ENCODE measurements around the gene FHIT.

The FHIT gene

GRCh38 chr3:60912876-60913275 is 338.4 kb downstream of the FHIT start:
- TF ChIP-seq POLR2AphosphoS5 (IDR thresholded peaks at IDR 0.05; ENCODE audit: low read depth, low read length) (no peak), TAF1 (IDR thresholded peaks at IDR 0.05; ENCODE audit: borderline replicate concordance, insufficient read depth, low read length) (no peak), SIN3A (IDR thresholded peaks at IDR 0.05; ENCODE audit: borderline replicate concordance, insufficient read depth, low read length) (no peak), FOXP2 (optimal IDR thresholded peaks at IDR 0.05; ENCODE audit: borderline replicate concordance, extremely low read depth, extremely low read length, insufficient read depth) (no peak), REST (IDR thresholded peaks at IDR 0.05; ENCODE audit: insufficient read depth in 1 of 2, low read depth in 2 of 2, low read length in 2 of 2) (no peak)

- TF ChIP-seq POLR2AphosphoS5 (IDR thresholded peaks at IDR 0.05; ENCODE audit: low read depth, low read length) (no peak), FOXP2 (optimal IDR thresholded peaks at IDR 0.05; ENCODE audit: borderline replicate concordance, extremely low read depth, extremely low read length, insufficient read depth) (no peak), TAF1 (IDR thresholded peaks at IDR 0.05; ENCODE audit: borderline replicate concordance, insufficient read depth, low read length) (no peak), SIN3A (IDR thresholded peaks at IDR 0.05; ENCODE audit: borderline replicate concordance, insufficient read depth, low read length) (no peak), REST (IDR thresholded peaks at IDR 0.05; ENCODE audit: insufficient read depth in 1 of 2, low read depth in 2 of 2, low read length in 2 of 2) (no peak)
Measured at GRCh38 chr3:60912142-60912541, 339.1 kb downstream of the FHIT start.

- no peak for TF ChIP-seq SIN3A (IDR thresholded peaks at IDR 0.05; ENCODE audit: borderline replicate concordance, insufficient read depth, low read length)
Measured at GRCh38 chr3:60909526-60909925, 341.7 kb downstream of the FHIT start.

GRCh38 chr3:60906283-60906682 is 345.0 kb downstream of the FHIT start:
- no peak for TF ChIP-seq REST (IDR thresholded peaks at IDR 0.05; ENCODE audit: insufficient read depth in 1 of 2, low read depth in 2 of 2, low read length in 2 of 2)
- no peak for TF ChIP-seq SIN3A (IDR thresholded peaks at IDR 0.05; ENCODE audit: borderline replicate concordance, insufficient read depth, low read length)
- no peak for TF ChIP-seq TAF1 (IDR thresholded peaks at IDR 0.05; ENCODE audit: borderline replicate concordance, insufficient read depth, low read length)
- TF ChIP-seq POLR2AphosphoS5 (IDR thresholded peaks at IDR 0.05; ENCODE audit: low read depth, low read length) = no peak

GRCh38 chr3:60898321-60898720 is 352.9 kb downstream of the FHIT start:
- TF ChIP-seq TAF1 (IDR thresholded peaks at IDR 0.05; ENCODE audit: borderline replicate concordance, insufficient read depth, low read length) (no peak), SIN3A (IDR thresholded peaks at IDR 0.05; ENCODE audit: borderline replicate concordance, insufficient read depth, low read length) (no peak), FOXP2 (optimal IDR thresholded peaks at IDR 0.05; ENCODE audit: borderline replicate concordance, extremely low read depth, extremely low read length, insufficient read depth) (no peak), POLR2AphosphoS5 (IDR thresholded peaks at IDR 0.05; ENCODE audit: low read depth, low read length) (no peak), REST (IDR thresholded peaks at IDR 0.05; ENCODE audit: insufficient read depth in 1 of 2, low read depth in 2 of 2, low read length in 2 of 2) (no peak)
